HG03159 (cell line): ENCODE measurements around the gene CCHCR1.

Experiments
- ATAC-seq: cut with Tn5 transposase; IDR thresholded peaks from one replicate; pipeline ENCODE4 v1.9.1; 2021; ENCODE audit warnings: mild to moderate bottlenecking, moderate library complexity; ENCODE audit not compliant: unreplicated experiment

Gene CCHCR1

GRCh38 chr6:31162463-31163165, 5.0 kb upstream of the CCHCR1 start:
- ATAC-seq: no peak

- ATAC-seq: no peak
These were observed 3.9 kb upstream of the CCHCR1 start for GRCh38 chr6:31161216-31162126.

DNA sequence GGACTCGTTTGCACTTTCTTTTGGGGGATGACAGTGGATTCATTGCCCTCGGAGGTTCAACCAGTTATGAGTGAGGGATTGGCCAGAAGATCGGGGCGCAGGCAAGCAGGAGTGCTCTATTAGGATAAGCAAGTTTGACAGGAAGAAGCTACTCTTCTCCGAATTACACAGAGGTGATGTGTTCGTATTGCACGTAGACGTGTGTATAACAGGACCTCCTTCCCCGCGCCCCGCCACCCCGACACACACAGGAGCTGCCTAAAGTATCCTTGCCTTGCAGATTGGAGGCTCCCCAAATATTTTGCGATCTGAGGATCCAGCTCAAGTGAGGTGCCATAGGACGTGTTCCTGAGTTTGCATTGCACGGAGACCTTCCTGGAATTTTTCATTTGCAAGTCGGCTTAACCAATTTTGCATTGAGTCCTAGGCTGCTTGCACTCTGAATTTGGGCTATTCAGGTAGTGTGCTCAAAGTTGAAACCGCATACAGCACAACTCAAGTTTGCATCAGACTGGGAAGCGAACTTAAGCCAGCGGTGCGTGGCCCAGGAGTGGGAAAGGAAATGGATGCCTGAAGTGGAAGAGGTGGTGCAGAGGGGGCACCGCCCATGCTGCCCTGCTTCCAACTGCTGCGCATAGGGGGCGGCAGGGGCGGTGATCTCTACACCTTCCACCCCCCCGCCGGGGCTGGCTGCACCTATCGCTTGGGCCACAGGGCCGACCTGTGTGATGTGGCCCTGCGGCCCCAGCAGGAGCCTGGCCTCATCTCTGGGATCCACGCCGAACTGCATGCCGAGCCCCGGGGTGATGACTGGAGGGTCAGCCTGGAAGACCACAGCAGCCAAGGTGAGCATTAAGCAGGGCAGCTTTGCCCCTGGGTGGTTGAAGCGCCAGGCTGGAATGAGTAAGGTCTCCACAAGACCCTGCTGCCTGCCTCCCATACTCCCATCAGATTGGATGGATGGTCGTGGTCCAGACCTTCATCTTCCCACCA, 1.6 kb upstream of the CCHCR1 start:
- peak; percentile 3 for ATAC-seq

GRCh38 chr6:31158140-31158862, 699 bp upstream of the CCHCR1 start, which contains the start of gene TCF19:
Gene TCF19, plus strand, starts transcription at chr6:31158589. Its CDS starts 881 bp downstream, at chr6:31159470.
- ATAC-seq: peak; percentile 85

DNA sequence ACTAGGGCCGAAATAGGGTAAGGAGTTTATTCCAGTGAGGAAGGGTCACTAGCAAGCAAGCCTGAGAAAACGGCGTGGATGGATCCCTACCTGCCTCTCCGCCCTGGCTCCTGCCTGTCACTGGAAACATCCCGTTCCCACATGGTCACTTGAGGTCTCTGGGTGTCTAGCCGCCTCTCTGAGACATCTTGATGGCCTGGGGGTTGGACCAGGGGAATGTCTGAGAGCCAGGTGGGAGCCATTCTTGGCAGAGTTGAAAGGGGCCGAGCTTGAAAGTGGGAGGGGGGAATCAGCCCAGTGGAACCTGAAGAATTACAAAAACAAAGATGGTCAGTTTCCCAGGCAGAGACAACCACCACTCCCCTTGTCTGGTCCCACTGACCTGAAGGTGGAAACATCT, 961 bp downstream of the CCHCR1 start:
- ATAC-seq: no peak

- ATAC-seq: no peak
These were observed 3.2 kb downstream of the CCHCR1 start for GRCh38 chr6:31154436-31154835.

GRCh38 chr6:31152781-31153180, 4.8 kb downstream of the CCHCR1 start:
- no peak for ATAC-seq

- ATAC-seq: no peak
These were observed 7.7 kb downstream of the CCHCR1 start for GRCh38 chr6:31149827-31150447.

GRCh38 chr6:31145386-31145785, 12.2 kb downstream of the CCHCR1 start:
- no peak for ATAC-seq

- ATAC-seq: no peak
These were observed 12.6 kb downstream of the CCHCR1 start for GRCh38 chr6:31144970-31145340.

DNA sequence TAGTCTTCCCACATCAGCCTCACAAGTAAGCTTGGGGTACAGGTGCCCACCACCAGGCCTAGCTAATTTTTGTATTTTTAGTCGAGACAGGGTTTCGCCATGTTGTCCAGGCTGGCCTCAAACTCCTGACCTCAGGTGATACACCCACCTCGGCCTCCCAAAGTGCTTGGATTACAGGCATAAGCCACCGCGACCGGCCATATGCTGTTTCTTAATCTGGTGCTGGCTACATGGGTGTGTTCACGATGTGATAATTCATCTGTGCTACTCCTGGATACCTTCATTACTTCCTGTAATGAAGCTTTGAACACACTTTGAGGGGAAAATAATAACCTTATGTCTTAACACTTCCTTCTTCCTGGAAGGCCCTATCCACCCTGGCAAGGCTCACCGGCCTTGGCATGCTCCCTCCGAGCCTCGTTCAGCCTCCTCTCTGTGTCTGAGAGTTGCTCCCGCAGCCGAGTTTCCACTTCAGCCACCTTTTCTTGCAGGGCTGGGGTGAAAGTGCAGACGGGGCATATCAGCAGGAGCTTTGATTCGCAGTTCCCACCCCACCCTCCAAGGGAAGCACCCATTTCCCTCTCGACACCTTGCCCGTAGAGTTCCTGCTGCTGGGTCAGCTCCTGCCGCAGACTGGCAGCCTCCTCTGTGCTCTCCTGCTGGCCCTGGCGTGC, 13.2 kb downstream of the CCHCR1 start:
- ATAC-seq: no peak

GRCh38 chr6:31143148-31143547, 14.5 kb downstream of the CCHCR1 start:
- ATAC-seq: no peak

DNA sequence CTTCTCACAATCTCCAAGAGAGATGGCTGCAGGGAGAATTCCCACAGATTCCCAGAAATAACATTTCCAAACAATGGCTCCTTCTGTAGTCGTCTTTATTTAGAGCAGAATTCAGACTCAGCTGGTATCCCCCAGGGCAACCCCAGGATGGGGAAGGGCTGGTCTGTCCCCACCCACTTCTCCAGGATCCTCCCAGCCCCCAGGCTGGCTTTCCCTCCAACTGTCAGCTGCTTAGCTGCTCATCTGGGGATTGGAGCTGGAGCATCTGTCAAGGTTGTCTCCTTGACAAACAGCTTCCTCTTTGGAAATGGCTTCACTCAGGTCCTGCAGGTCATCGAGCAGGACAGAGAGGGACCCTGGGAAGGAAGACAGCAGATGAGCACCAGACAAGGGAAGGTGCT, 15.2 kb downstream of the CCHCR1 start:
- no peak for ATAC-seq

GRCh38 chr6:31140643-31141042, 17.0 kb downstream of the CCHCR1 start:
- no peak for ATAC-seq

GRCh38 chr6:31139599-31139998, 18.0 kb downstream of the CCHCR1 start:
- no peak for ATAC-seq

DNA sequence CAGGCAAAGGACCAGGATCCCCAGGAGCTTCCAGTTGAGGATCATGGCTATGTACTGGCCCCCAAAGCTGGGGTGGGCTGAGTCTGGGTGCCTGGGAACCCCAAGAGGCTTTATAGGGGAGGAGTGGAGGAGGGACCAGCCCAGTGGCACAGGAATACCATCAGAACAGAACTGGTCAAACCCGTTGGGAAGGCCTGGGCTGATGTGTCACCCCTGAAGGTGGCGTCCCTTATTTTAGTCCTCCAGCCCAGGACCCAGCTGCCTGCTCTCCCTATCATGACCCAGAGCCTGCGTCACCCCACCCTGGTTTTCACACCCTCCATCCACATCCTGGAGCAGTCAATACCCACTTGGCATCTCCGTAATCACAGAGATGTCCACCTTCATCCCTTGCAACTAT, 18.6 kb downstream of the CCHCR1 start, which contains the start of gene PSORS1C2:
TSS of gene PSORS1C2 (minus strand) at position 85 of the 400 bp plus-strand sequence. CDS start at position 45, 40 bp downstream.
- no peak for ATAC-seq

DNA sequence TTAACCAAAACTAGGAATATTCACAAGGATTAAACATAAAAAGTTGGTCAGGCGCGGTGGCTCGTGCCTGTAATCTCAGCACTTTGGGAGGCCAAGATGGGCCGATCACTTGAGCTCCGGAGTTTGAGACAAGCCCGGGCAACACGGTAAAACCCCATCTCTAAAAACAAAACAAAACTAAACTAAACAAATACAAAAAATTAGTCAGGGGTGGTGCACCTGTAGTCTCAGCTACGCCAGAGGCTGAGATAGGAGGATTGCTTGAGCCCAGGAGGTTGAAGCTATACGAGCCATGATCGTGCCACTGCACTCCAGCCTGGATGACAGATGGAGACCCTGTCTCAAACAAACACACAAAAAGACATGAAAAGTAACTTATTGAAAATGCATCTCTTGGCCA, 21.9 kb downstream of the CCHCR1 start:
- no peak for ATAC-seq

DNA sequence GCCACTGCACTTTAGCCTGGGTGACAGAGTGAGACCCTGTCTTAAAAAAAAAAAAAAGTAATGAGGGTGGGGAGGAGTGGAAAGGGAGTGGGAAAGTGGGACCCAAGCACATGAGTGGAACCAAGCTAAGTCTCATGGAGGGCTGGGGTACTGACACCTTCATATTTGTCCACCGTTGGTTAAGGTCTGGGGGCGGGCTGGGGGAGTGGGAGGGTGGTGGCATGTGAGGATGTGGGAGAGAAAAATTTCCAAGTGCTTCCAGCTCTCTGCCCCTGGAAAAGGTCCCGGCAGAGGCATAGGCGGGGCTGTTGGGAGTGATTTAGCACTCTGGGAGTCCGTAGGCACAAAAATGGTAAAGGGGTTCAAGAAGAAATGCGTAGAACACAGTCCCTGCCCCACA, 24.8 kb downstream of the CCHCR1 start:
- no peak for ATAC-seq

DNA sequence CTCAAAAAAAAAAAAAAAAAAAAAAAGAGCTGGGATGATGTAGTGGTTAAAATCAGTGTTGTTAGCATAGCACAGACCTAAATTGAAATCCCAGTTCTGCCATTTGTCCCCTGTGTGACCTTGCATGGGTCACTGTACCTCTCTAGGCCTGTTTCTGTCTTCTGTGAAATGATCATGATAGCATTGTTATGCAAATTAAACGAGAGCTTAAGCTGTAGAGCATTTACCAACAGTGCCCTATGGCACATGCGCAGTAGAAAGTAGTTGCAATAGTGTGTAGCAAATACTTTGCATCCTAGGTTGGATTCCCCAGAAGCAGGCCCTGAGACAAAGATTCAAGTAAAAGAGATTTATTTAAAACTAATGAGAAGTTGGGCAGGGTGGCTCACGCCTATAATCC, 26.0 kb downstream of the CCHCR1 start:
- no peak for ATAC-seq
